Breast epithelium (tissue), 3 donors: ENCODE data around the gene CUL9.

ENCODE experiments used
- CTCF ChIP-seq, 3 donors: fragments of 450-650 bp; IDR thresholded peaks; one replicate each; pipeline ENCODE4 v1.5.1; 2016 to 2017; ENCODE audit warnings: antibody characterized with exemption in 3 of 3, mild to moderate bottlenecking in 3 of 3, moderate library complexity in 3 of 3
- POLR2A ChIP-seq: fragments of 450-650 bp; IDR thresholded peaks from one replicate; pipeline ENCODE4 v1.6.1; 2016; ENCODE audit warnings: antibody characterized with exemption, mild to moderate bottlenecking, moderate library complexity
- POLR2AphosphoS5 ChIP-seq, 3 donors: sonication (generic); formaldehyde crosslinking; IDR thresholded peaks; one replicate each; pipeline ENCODE4 v1.6.1; 2017; ENCODE audit warnings: antibody characterized with exemption in 3 of 3

GRCh38 chr6:43173591-43174262 lies 8.3 kb upstream of the CUL9 start:
- no peak for TF ChIP-seq CTCF (IDR thresholded peaks at IDR 0.05)
- no peak for TF ChIP-seq POLR2A
- TF ChIP-seq POLR2AphosphoS5 (IDR thresholded peaks at IDR 0.05), result no peak
